Measurements from ENCODE around the gene C1orf50. TPM values are rescaled to one million over a fixed set of nuclear protein-coding genes. Genes with fewer than 3 reads are reported as not detected.

The C1orf50 gene
- total RNA-seq, 1 experiment from 2014 or later, result 5.1 TPM

- no peak overlapping the region for H3K27ac Mint-ChIP-seq
- CTCF ChIA-PET, result interaction anchor here (0.5 to 1.4 kb wide), 12 partner anchors 10 to 573 kb away, joined by 3 to 15 read pairs (median 6); partner anchors contain the start of genes C1orf50 and P3H1
- peak; percentile 88 for ATAC-seq
Measured at GRCh38 chr1:42747125-42747524, 19.9 kb upstream of the C1orf50 start.

DNA sequence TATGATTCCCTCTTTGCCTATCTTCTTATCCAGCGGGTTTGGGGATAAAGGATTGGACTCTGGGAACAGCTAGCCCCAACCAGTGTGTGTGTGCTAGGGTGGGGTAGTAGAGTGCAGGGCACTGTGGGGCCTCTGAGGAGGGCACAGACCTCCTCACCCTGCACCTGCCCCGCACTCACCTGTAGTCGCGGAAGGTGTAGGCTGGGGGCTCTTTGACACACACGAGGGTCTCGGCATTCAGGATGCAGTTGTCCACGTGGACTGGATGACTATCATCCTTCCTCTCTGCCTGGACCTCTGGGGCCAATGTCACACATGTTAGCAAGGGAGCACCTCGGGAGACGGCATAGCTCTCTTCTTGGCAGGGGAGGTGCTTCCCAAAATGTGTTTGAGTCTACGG, 19.0 kb upstream of the C1orf50 start:
- no peak for DNase-seq (ENCODE audit: low spot score)
- no peak for ATAC-seq
- Mint-ChIP-seq H3K4me1 (peaks cover 8% of the 10 kb centered on the region), H3K9me3 (peaks cover 21% of the 10 kb centered on the region), H3K27me3 (ENCODE audit: low read depth) (no peaks in the 10 kb centered on the region), H3K27ac (no peak overlapping the region), H3K36me3 (peaks cover 47% of the 10 kb centered on the region), H3K4me3 (no peak overlapping the region)
- POLR2A ChIA-PET, result no interaction called here
- TF ChIP-seq SP1 (CRISPR knock-in tag; conservative IDR thresholded peaks at IDR 0.05), result no peak
- TF ChIP-seq ELF4 (CRISPR knock-in tag; IDR thresholded peaks at IDR 0.05; ENCODE audit: low read depth), result no peak
- TF ChIP-seq FOXP1 (CRISPR knock-in tag; IDR thresholded peaks at IDR 0.05; ENCODE audit: borderline replicate concordance), result no peak
- no peak for TF ChIP-seq NR2C2 (CRISPR knock-in tag; IDR thresholded peaks at IDR 0.05)
- no peak for TF ChIP-seq FOXJ3 (CRISPR knock-in tag; IDR thresholded peaks at IDR 0.05; ENCODE audit: borderline replicate concordance)
- no peak for TF ChIP-seq CREB1 (CRISPR knock-in tag; IDR thresholded peaks at IDR 0.05)
- TF ChIP-seq NFE2L1 (CRISPR knock-in tag; IDR thresholded peaks at IDR 0.05), result no peak
- no peak for TF ChIP-seq EMX1 (CRISPR knock-in tag; IDR thresholded peaks at IDR 0.05)
- no peak for TF ChIP-seq PRRX2 (CRISPR knock-in tag; IDR thresholded peaks at IDR 0.05)
- no peak for TF ChIP-seq ATF1 (CRISPR knock-in tag; IDR thresholded peaks at IDR 0.05)
- TF ChIP-seq E2F1 (CRISPR knock-in tag; IDR thresholded peaks at IDR 0.05), result no peak
- no peak for TF ChIP-seq ZNF121 (CRISPR knock-in tag; IDR thresholded peaks at IDR 0.05)
- no peak for TF ChIP-seq FOXP4 (CRISPR knock-in tag; IDR thresholded peaks at IDR 0.05)
- no peak for TF ChIP-seq ATF6 (CRISPR knock-in tag; IDR thresholded peaks at IDR 0.05)
- TF ChIP-seq, protein P1, sequence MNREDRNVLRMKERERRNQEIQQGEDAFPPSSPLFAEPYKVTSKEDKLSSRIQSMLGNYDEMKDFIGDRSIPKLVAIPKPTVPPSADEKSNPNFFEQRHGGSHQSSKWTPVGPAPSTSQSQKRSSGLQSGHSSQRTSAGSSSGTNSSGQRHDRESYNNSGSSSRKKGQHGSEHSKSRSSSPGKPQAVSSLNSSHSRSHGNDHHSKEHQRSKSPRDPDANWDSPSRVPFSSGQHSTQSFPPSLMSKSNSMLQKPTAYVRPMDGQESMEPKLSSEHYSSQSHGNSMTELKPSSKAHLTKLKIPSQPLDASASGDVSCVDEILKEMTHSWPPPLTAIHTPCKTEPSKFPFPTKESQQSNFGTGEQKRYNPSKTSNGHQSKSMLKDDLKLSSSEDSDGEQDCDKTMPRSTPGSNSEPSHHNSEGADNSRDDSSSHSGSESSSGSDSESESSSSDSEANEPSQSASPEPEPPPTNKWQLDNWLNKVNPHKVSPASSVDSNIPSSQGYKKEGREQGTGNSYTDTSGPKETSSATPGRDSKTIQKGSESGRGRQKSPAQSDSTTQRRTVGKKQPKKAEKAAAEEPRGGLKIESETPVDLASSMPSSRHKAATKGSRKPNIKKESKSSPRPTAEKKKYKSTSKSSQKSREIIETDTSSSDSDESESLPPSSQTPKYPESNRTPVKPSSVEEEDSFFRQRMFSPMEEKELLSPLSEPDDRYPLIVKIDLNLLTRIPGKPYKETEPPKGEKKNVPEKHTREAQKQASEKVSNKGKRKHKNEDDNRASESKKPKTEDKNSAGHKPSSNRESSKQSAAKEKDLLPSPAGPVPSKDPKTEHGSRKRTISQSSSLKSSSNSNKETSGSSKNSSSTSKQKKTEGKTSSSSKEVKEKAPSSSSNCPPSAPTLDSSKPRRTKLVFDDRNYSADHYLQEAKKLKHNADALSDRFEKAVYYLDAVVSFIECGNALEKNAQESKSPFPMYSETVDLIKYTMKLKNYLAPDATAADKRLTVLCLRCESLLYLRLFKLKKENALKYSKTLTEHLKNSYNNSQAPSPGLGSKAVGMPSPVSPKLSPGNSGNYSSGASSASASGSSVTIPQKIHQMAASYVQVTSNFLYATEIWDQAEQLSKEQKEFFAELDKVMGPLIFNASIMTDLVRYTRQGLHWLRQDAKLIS (CRISPR knock-in tag; IDR thresholded peaks at IDR 0.05; ENCODE audit: borderline replicate concordance), result no peak
- CTCF ChIA-PET, result no interaction called here

More at GRCh38 chr1:42747125-42747524, 19.9 kb upstream of the C1orf50 start:
- Mint-ChIP-seq H3K4me1 (peaks cover 14% of the 10 kb centered on the region), H3K4me3 (no peak overlapping the region), H3K9me3 (peaks cover 13% of the 10 kb centered on the region), H3K36me3 (peaks cover 38% of the 10 kb centered on the region), H3K27me3 (ENCODE audit: low read depth) (no peaks in the 10 kb centered on the region)
- TF ChIP-seq ZBTB21 (CRISPR knock-in tag; IDR thresholded peaks at IDR 0.05; ENCODE audit: borderline replicate concordance) (no peak), HMGA2 (CRISPR knock-in tag; IDR thresholded peaks at IDR 0.05) (no peak)
- TF ChIP-seq, protein P2, sequence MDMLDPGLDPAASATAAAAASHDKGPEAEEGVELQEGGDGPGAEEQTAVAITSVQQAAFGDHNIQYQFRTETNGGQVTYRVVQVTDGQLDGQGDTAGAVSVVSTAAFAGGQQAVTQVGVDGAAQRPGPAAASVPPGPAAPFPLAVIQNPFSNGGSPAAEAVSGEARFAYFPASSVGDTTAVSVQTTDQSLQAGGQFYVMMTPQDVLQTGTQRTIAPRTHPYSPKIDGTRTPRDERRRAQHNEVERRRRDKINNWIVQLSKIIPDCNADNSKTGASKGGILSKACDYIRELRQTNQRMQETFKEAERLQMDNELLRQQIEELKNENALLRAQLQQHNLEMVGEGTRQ (CRISPR knock-in tag; IDR thresholded peaks at IDR 0.05), result no peak
- TF ChIP-seq, protein P3, sequence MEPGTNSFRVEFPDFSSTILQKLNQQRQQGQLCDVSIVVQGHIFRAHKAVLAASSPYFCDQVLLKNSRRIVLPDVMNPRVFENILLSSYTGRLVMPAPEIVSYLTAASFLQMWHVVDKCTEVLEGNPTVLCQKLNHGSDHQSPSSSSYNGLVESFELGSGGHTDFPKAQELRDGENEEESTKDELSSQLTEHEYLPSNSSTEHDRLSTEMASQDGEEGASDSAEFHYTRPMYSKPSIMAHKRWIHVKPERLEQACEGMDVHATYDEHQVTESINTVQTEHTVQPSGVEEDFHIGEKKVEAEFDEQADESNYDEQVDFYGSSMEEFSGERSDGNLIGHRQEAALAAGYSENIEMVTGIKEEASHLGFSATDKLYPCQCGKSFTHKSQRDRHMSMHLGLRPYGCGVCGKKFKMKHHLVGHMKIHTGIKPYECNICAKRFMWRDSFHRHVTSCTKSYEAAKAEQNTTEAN (CRISPR knock-in tag; IDR thresholded peaks at IDR 0.05), result no peak
- POLR2A ChIA-PET, result no interaction called here
- DNase-seq (ENCODE audit: low spot score), result peak; percentile 72
